Measurements from ENCODE around the gene AMZ2. TPM values are rescaled to one million over a fixed set of nuclear protein-coding genes. Genes with fewer than 3 reads are reported as not detected.

AMZ2 gene
- total and polyA plus RNA-seq, 8 donors: 21.2 to 46.0 (median 29.5) TPM

DNA sequence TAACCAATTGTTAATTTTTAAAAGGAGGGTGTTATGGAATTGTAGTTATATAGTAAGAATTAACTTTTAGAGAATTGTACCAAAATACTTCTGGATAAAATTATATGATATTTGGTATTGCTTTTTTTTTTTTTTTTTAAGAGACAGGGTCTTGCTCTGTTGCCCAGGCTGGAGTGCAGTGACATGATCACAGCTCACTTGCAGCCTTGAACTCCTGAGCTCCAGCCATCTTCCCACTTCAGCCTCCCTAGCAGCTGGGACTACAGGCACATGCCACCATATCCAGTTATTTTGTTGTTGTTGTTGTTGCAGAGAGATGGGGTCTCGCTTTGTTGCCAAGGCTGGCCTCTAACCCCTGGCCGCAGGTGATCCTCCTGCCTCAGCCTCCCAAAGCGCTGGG, 52.0 kb downstream of the AMZ2 start:
- no peak for ATAC-seq

DNA sequence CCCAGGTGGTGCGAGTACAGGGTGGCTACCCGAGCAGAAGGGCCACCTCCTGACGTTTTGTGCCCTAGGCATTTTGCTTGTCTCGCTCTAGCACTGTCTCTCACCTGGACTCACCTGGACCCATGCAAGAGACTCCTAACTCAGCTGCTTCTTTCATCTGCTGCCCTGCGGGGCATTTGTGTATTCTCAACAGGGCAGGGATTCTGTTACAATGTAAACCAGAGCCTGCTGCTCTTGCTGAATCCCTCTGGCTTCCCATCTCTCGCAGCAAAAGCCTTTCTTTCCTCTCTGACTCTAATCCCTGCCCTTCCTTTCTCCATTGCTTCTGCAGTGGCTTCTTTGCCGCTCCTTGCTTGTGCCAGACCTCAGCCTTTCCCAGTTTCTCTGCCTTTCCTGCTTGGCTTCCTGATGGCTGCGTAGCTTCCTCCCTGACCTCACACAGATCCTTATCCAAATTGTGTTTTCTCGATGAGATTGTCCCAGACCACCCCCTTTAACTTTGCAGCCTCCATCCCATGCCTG, 53.7 kb downstream of the AMZ2 start:
- DNase-seq: no peak
- no peak for ATAC-seq
- no peaks in the 10 kb centered on the region for H3K9me3 ChIP-seq
- no peak for FAIRE-seq
- H3K27me3 ChIP-seq: no peaks in the 10 kb centered on the region
- no peak overlapping the region for H3K4me3 ChIP-seq
- TF ChIP-seq, protein P1, sequence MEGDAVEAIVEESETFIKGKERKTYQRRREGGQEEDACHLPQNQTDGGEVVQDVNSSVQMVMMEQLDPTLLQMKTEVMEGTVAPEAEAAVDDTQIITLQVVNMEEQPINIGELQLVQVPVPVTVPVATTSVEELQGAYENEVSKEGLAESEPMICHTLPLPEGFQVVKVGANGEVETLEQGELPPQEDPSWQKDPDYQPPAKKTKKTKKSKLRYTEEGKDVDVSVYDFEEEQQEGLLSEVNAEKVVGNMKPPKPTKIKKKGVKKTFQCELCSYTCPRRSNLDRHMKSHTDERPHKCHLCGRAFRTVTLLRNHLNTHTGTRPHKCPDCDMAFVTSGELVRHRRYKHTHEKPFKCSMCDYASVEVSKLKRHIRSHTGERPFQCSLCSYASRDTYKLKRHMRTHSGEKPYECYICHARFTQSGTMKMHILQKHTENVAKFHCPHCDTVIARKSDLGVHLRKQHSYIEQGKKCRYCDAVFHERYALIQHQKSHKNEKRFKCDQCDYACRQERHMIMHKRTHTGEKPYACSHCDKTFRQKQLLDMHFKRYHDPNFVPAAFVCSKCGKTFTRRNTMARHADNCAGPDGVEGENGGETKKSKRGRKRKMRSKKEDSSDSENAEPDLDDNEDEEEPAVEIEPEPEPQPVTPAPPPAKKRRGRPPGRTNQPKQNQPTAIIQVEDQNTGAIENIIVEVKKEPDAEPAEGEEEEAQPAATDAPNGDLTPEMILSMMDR (IDR thresholded peaks at IDR 0.05): no peak
- WGBS, 2 donors: 75 to 83% methylated on average over 9 of the region's 9 CpGs
- H3K36me3 ChIP-seq: no peaks in the 10 kb centered on the region
- intact Hi-C loops (cut with DNase I): no loop called here
- H3K4me1 ChIP-seq: peaks cover 0 to 10% (median 0%) of the 10 kb centered on the region in 3 donors
- H3K27ac ChIP-seq: no peak overlapping the region

More for the DNA sequence above, 52.0 kb downstream of the AMZ2 start:
- H3K27ac ChIP-seq: no peak overlapping the region
- H3K9me3 ChIP-seq: no peaks in the 10 kb centered on the region
- no peaks in the 10 kb centered on the region for H3K36me3 ChIP-seq
- H3K4me3 ChIP-seq: no peak overlapping the region
- TF ChIP-seq, protein P1 (IDR thresholded peaks at IDR 0.05): no peak
- no peak for DNase-seq
- H3K27me3 ChIP-seq: no peaks in the 10 kb centered on the region
- 95 to 100% methylated on average over 3 of the region's 3 CpGs for WGBS, 2 donors
- peaks cover 0 to 3% (median 0%) of the 10 kb centered on the region in 3 donors for H3K4me1 ChIP-seq
- FAIRE-seq: no peak
- intact Hi-C loops (cut with DNase I): no loop called here

DNA sequence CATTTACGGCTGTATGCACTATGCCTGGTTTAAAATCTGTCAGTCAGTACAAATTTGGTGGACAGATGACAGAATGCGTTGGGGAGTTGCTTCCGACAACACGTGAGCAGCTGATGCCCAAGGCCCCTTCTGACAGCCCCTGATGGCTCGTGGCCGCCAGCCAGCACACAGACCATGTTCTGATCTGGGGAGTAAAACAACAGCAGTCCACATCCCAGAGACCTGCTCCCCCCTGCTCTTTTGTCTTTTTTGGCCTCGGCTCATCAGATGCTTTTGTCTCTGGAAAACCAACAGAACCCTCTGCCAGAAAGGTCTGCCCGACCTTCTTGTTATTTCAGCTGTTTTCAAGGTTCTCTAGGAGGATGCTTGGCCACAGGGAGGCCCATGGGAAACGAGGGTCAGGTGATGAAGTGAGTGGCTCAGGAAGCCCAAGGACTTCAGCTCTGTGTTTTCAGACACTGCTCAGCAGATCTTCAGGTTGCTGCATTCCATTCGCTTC, 54.3 kb downstream of the AMZ2 start:
- intact Hi-C loops (cut with DNase I): no loop called here
- H3K27ac ChIP-seq: no peak overlapping the region
- H3K27me3 ChIP-seq: no peaks in the 10 kb centered on the region
- DNase-seq (no peak), ATAC-seq (no peak), FAIRE-seq (no peak)
- no peaks in the 10 kb centered on the region for H3K36me3 ChIP-seq
- TF ChIP-seq, protein P1 (IDR thresholded peaks at IDR 0.05): no peak
- H3K4me3 ChIP-seq: no peak overlapping the region
- no peaks in the 10 kb centered on the region for H3K9me3 ChIP-seq
- peaks cover 0 to 10% (median 0%) of the 10 kb centered on the region in 3 donors for H3K4me1 ChIP-seq
- WGBS, 2 donors: 66 to 80% methylated on average over 10 of the region's 10 CpGs

DNA sequence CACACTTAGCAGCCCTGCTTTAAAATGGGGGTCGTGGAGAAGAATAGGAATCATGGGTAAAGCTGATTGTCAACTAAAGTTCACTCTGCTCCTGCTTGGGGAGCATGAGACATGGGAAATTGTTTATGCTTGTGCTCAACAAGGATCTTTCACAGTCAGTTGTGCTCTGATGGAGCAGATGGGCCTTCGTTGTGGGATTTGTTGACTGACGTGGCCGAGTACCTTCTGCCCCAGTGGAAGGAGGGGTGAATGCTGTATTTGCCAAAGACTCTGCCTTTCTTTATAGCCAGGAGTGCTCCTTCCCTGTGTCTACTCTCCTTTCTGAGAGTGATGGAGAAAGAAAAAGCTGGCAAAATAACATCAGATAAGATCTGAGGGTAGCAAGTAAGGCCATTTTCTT, 54.8 kb downstream of the AMZ2 start:
- no peaks in the 10 kb centered on the region for H3K27me3 ChIP-seq
- H3K36me3 ChIP-seq: no peaks in the 10 kb centered on the region
- no peak overlapping the region for H3K27ac ChIP-seq
- FAIRE-seq (no peak), DNase-seq (no peak), ATAC-seq (no peak)
- TF ChIP-seq, protein P1 (IDR thresholded peaks at IDR 0.05): no peak
- no peaks in the 10 kb centered on the region for H3K9me3 ChIP-seq
- peaks cover 0 to 10% (median 0%) of the 10 kb centered on the region in 3 donors for H3K4me1 ChIP-seq
- 57 to 65% methylated on average over 4 of the region's 4 CpGs for WGBS, 2 donors
- intact Hi-C loops (cut with DNase I): no loop called here
- H3K4me3 ChIP-seq: no peak overlapping the region

DNA sequence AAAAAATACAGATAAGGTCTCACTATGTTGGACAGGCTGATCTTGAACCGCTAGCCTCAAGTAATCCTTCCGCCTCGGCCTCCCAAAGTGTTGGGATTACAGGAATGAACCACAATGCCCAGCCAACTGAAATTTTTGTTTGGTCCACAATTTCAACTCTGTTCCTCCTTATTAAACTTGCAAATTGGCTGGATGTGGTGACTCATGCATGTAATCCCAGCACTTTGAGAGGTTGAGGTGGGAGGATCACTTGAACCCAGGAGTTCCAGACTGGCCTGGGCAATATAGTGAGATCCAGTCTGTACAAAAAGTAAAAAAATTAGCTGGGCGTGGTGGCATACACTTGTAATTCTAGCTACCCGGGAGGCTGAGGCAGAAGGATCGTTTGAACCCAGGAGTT, 56.9 kb downstream of the AMZ2 start:
- TF ChIP-seq, protein P1 (IDR thresholded peaks at IDR 0.05): no peak
- WGBS, 2 donors: 92 to 95% methylated on average over 6 of the region's 6 CpGs
- FAIRE-seq (no peak), DNase-seq (no peak), ATAC-seq (no peak)
- intact Hi-C loops (cut with DNase I): no loop called here
- Histone ChIP-seq H3K9me3 (no peaks in the 10 kb centered on the region), H3K36me3 (no peaks in the 10 kb centered on the region), H3K27me3 (no peaks in the 10 kb centered on the region), H3K4me1 (peaks cover 0 to 10% (median 0%) of the 10 kb centered on the region in 3 donors), H3K4me3 (no peak overlapping the region), H3K27ac (no peak overlapping the region)
